BE2C (cell line): ENCODE measurements around the gene NIT2.

Experiments
- DNase-seq: peaks from one replicate; pipeline ENCODE4 v3.0.0-alpha.2; 2020
- H3K27me3 ChIP-seq: fragments of 250-450 bp; sonication (Bioruptor Pico); 2 replicates; pipeline ENCODE4 v1.5.1; 2020; ENCODE audit warnings: mild to moderate bottlenecking
- H3K36me3 ChIP-seq: fragments of 250-450 bp; sonication (Bioruptor Pico); 2 replicates; pipeline ENCODE4 v1.5.1; 2020; ENCODE audit warnings: mild to moderate bottlenecking
- H3K4me1 ChIP-seq: fragments of 250-450 bp; sonication (Bioruptor Pico); 2 replicates; pipeline ENCODE4 v1.5.1; 2020
- H3K4me3 ChIP-seq: 2 replicates; pipeline ENCODE4 v1.5.1; 2011; ENCODE audit warnings: low read depth, low read length
- H3K9me3 ChIP-seq: fragments of 250-450 bp; sonication (Bioruptor Pico); 2 replicates; pipeline ENCODE4 v1.5.1; 2020
- TF ChIP-seq, protein P1 (sequence below): IDR thresholded peaks from 2 replicates; pipeline ENCODE4 v1.5.1; 2012; ENCODE audit warnings: mild to moderate bottlenecking, low read depth, low read length

NIT2 gene

DNA sequence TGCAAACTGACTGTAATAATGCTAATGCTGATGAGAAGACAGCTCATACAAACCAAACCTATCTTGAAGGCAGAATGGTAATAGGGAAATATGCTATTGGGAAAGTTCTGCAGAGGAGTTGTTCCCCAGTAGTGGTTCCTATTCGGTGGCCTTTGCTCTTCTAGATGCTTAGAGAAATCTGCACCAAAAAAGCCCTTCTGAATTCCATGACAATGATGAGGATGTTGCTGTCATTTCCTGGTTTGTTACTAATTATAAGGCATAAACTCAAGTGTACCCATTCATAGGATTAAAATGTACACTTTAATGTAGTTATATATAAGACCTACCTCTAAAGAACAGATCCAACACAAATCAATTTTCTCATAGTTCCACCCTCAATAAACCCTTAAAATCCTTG, 36.2 kb downstream of the NIT2 start:
- H3K4me3 ChIP-seq: no peak overlapping the region
- TF ChIP-seq, protein P1, sequence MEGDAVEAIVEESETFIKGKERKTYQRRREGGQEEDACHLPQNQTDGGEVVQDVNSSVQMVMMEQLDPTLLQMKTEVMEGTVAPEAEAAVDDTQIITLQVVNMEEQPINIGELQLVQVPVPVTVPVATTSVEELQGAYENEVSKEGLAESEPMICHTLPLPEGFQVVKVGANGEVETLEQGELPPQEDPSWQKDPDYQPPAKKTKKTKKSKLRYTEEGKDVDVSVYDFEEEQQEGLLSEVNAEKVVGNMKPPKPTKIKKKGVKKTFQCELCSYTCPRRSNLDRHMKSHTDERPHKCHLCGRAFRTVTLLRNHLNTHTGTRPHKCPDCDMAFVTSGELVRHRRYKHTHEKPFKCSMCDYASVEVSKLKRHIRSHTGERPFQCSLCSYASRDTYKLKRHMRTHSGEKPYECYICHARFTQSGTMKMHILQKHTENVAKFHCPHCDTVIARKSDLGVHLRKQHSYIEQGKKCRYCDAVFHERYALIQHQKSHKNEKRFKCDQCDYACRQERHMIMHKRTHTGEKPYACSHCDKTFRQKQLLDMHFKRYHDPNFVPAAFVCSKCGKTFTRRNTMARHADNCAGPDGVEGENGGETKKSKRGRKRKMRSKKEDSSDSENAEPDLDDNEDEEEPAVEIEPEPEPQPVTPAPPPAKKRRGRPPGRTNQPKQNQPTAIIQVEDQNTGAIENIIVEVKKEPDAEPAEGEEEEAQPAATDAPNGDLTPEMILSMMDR: no peak
- no peak for DNase-seq
- H3K4me1 ChIP-seq: no peaks in the 10 kb centered on the region
- H3K36me3 ChIP-seq: peaks cover 81% of the 10 kb centered on the region
- no peaks in the 10 kb centered on the region for H3K27me3 ChIP-seq
- no peaks in the 10 kb centered on the region for H3K9me3 ChIP-seq

DNA sequence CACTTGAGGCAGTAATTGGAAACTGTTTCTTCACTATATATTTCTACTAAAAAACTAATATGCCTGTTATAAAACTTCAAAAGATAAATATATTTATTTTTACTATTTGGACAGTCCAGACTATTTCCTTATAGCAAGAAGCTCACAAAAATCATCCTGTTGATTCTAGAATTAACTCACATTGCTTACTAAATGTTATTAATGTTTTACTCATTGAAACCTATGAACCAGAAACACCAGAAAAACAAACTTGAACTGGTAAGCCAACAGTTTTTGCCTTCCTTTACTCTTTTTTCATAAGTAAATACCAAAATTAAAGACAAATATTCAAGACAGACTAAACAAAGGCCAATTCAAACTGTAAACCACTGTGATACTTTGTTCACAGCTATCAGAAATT, 40.0 kb downstream of the NIT2 start:
- TF ChIP-seq, protein P1: no peak
- no peaks in the 10 kb centered on the region for H3K4me1 ChIP-seq
- peaks cover 74% of the 10 kb centered on the region for H3K36me3 ChIP-seq
- no peak overlapping the region for H3K4me3 ChIP-seq
- no peaks in the 10 kb centered on the region for H3K9me3 ChIP-seq
- H3K27me3 ChIP-seq: no peaks in the 10 kb centered on the region
- no peak for DNase-seq

GRCh38 chr3:100376301-100376700, 41.7 kb downstream of the NIT2 start:
- no peaks in the 10 kb centered on the region for H3K4me1 ChIP-seq
- H3K9me3 ChIP-seq: no peaks in the 10 kb centered on the region
- H3K36me3 ChIP-seq: peaks cover 74% of the 10 kb centered on the region
- TF ChIP-seq, protein P1: no peak
- no peak for DNase-seq
- no peak overlapping the region for H3K4me3 ChIP-seq
- H3K27me3 ChIP-seq: no peaks in the 10 kb centered on the region

DNA sequence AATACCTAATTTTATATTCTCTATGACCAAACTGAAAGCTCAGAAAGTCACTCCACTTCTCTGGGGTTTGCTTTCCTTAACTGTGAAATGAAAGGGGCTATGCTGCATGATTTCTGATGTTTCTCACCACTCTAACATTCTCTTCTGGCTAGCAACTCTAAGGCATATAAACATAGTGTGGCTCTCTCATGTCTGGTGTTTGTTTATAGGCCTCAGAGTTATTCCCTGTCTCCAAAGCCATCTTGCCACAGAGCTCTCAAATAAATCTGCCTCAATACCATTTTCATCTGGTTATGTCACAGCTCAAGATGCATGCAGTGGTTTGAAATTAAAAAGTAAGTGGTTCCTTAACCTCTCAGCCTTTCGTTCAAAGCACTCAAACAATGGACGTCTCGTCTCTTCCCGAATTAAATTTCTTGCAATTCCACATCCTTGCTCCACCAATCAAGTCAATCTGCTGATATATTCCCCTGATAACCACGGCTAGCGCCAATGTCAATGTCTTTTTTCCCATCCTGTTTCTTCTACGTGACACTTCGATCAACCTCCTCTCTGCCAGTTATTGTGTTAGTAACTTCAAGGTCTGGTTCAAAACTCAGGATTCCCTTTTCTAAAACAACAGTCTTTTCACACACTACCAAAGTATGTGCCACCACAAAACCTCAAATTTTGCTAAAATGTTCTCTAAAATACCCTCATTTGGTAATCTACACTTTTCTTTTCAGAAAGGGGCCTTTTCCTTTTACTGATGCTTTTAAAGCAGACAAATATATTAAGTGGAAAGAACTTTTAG, 50.4 kb downstream of the NIT2 start:
- TF ChIP-seq, protein P1: no peak
- Histone ChIP-seq H3K4me1 (no peaks in the 10 kb centered on the region), H3K27me3 (no peaks in the 10 kb centered on the region), H3K9me3 (no peaks in the 10 kb centered on the region), H3K4me3 (no peak overlapping the region), H3K36me3 (peaks cover 68% of the 10 kb centered on the region)
- no peak for DNase-seq

DNA sequence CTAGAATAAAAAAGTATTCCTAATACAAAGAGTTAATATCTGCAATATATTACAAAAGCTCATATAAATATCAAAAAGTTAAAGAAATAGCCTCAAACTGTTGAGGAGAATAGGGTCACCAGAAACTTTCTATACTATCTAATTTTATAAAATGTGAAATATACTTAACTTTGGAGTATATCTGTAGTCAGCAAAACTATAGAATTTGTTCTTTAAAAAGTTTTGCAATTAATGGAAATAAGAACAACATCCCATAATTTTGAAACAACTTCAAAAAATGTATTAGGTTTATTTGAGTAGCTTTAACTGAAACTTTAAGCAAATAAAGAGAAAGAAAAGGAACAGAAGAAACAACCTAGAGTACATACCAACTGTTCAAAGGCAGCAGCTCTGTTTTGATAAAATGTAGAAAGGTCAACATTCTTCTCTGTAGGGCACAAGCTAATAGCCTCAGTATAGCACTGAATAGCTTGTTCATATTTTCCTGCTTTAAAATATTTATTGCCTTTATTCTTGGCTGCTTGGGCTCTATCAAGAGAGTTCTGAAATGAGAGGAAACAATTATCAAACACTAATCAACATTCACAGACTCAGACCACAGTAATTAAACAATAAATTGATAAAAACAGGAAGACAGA, 52.0 kb downstream of the NIT2 start:
- TF ChIP-seq, protein P1: no peak
- Histone ChIP-seq H3K4me1 (no peaks in the 10 kb centered on the region; the same call in 1 of the 2 replicates), H3K27me3 (no peaks in the 10 kb centered on the region), H3K4me3 (no peak overlapping the region), H3K36me3 (peaks cover 63% of the 10 kb centered on the region), H3K9me3 (no peaks in the 10 kb centered on the region)
- no peak for DNase-seq

DNA sequence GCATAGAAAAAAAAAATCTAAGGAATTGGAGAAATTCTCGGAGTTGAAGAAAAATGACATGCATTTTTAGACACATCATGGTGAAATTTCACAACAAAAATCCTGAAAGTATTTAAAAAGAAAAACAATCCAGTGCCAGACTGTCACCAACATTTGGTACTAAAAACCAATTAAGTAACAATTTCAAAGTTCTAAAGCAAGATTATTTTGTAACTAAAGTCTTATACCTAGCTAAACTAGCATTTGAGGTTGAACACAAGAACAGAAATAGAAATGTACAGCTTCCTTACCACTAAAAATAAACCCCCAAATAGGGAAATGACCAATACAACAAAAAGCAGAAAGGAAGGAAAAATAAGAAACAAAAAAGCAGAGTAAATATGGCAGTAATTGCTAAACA, 54.5 kb downstream of the NIT2 start:
- Histone ChIP-seq H3K4me3 (no peak overlapping the region), H3K36me3 (peaks cover 43% of the 10 kb centered on the region), H3K9me3 (no peaks in the 10 kb centered on the region), H3K4me1 (no peaks in the 10 kb centered on the region; the same call in 1 of the 2 replicates), H3K27me3 (no peaks in the 10 kb centered on the region)
- TF ChIP-seq, protein P1: no peak
- no peak for DNase-seq
